GM18907 (cell line): ENCODE results near the gene CCDC177.
"Not testable (repeated sequence)": the region's sequence is repeated elsewhere in the genome, so short reads cannot be mapped to it uniquely, and the experiment has no call there.

Experiments
- ATAC-seq: cut with Tn5 transposase; IDR thresholded peaks from one replicate; pipeline ENCODE4 v1.9.1; 2021; ENCODE audit warnings: mild to moderate bottlenecking, moderate library complexity; ENCODE audit not compliant: unreplicated experiment

The CCDC177 gene

DNA sequence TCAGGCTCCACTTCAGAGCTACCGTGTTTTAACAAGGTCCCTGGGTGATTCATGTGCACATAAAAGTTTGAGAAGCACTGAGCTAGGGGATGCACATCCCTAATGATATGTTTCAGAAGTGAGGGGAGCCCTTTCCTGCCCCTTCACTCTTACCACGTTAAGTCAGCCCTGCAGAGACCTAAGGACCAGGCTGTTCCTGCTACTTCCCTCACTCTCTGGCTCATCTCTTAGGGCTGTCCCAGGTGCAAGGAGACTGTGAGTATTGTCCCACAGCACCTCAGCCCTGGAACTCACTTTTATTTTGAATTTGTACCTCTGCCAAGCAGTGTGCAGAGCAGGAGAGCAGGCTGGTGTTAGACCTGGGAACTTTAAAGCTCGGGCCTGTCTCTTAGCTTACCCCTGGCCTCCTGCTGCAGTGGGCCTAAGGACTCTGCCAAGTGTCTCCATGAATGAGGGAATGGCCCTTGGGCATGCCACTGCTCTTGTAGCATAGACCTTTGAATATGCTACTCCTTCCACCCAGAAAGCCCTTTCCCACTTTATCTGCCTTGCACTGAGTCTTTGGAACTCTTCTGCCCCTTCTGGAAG lies 25.7 kb upstream of the CCDC177 start:
- ATAC-seq = no peak

DNA sequence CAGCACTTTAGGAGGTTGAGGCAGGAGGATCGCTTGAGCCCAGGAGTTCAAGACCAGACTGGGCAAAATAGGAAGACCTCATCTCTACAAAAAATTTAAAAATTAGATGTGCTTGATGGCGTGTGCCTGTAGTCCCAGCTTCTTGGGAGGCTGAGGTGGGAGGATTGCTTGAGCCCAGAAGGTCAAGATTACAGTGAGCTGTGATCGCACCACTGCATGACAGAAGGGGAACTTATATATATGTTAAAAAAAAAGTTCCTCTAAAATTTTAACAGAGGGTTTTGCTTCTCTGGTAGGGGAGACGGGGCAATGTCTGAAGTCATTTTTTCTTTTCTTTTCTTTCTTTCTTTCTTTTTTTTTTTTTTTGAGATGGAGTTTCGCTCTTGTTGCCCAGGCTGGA lies 24.8 kb upstream of the CCDC177 start:
- not testable (repeated sequence) for ATAC-seq

DNA sequence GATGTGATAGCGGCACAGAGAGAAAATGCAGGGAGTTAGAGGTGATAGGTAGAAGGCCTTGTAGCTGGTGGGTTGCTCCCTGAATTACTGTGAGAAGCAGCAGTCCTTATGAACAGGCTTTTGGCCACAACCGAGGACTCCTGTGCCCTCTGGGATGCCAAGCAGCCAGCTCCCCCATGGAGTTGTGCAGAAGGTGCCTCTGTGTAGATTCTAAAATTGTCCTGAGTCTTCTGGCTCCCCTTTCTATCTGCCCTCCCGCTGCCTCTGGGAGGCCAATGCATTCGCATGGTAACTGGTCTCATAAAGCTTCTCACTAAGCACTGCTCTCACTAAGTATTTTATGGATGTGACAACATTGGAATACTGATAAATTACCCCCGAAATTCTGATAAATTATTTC lies 20.7 kb upstream of the CCDC177 start:
- no peak for ATAC-seq

DNA sequence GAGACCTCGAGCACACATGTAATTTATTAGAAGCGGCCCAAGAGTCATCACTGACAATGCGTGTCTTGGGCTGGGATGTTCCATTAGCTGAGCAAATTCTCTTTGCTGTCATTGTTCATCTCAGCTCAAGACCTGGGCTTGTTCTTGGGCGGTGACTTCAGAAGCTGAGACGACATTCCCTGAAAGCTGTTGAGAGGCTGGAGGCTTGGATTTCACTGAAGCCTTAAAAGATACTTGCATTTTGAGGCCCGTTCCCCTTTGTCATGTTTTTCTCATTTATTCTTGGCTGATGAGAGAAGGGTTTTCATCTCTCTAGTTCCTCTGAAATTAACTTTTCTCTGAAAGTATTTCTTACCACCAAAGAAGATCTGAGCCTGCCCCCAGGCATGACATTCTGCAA lies 20.2 kb upstream of the CCDC177 start:
- ATAC-seq = no peak

DNA sequence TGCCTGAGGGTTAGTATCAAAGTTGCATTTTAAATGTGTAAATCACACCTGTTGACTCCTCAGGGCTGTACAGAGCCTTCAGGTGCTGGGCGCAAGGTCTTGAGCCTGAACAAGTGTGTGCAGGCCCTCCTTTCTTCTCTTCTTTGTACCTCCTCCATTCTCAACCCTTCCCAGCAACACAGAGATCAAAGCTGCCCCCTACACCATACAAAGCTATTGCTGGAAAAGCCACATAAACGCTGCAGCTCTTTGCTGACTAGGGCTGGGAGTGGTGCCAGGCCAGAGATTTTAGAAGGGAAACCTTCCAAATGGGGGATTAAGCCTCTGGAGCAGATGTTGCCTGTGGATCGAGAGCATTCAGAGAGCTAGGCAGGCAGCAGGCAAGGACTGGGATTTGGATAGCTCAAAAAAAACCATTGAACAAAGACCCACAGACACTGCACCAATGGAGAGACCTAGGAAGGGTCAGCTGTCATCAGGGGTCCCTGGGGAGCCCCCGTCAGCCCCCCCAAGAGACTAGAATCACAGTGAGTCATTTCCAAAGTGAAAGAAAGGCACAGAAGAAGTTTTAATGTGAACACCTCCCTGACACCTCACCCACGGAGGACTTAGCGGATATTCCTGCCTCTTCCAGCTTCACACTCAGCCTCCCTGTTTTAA lies 18.5 kb upstream of the CCDC177 start:
- no peak for ATAC-seq

DNA sequence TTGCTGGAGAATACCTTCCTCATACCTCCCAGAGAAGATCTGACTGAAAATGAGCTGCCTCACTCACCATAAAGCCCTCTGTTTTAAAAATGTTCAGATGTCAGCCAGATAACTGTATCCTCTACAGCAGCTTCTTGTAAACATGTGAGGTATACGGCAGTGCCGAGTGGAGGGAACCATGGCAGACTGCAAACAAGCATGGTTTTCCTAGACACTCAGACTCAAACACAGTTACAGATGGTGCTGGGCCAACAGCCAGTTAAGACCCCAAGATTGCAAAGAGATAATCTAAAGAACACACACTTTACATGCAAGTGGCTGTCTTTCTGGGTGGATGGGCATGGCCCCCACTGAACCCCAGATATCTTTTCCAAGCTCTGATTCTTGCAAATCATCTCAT lies 16.6 kb upstream of the CCDC177 start:
- ATAC-seq = no peak

DNA sequence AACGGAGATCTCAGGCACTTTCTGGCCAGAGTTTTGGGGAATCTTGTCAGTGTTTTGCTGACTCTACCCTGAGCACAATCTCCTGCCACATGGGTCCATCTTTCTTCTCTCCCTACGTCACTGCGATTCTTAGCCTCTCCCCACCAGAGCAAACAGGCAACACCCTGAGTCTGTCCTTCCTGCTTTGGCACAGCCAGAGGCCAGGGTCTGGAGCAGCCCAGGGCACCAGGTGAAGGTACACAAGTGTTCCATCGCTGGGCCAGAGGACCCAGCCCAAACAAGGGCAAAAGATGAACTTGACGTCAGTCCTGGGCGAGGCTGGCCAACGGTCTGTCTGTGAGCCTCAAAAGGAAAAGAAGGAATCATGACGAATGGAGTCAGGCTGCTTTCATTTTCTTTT lies 12.7 kb upstream of the CCDC177 start:
- no peak for ATAC-seq

DNA sequence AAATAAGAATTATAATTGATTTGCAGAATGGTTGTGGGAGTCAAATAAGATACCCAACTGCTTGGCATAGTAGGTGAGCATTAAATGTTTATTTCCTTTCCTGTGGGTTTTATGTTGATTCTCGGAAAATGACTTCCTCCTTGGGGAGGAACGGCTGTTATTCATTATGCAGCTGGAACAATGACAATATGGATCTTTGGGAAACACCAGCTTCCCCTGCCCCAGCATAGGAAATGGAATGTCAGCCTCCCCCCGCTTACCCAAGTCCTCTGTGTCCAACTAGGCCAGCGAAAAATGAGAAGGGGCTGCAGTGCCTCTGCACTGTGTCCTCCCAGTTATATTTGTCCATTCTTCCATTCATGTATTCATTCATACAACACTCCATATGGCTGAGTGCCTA lies 11.7 kb upstream of the CCDC177 start:
- no peak for ATAC-seq

DNA sequence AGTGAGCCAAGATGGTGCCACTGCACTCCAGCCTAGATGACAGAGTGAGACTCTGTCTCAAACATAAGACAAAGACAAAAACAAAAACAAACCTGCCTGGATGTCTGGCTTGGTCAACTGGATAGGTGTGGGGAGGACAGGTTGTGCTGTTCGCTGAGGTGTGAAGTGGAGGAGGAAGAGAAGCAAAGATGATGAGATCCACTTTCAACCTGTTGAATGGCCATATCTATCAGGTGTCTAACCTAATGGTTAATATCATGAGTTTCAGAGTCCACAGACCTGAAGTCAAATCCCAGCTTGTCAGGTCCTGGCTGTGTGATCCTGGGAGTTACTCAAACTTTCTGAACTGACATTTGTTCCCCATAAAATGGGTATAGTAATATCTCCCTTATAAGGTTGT lies 9.7 kb upstream of the CCDC177 start:
- no peak for ATAC-seq

DNA sequence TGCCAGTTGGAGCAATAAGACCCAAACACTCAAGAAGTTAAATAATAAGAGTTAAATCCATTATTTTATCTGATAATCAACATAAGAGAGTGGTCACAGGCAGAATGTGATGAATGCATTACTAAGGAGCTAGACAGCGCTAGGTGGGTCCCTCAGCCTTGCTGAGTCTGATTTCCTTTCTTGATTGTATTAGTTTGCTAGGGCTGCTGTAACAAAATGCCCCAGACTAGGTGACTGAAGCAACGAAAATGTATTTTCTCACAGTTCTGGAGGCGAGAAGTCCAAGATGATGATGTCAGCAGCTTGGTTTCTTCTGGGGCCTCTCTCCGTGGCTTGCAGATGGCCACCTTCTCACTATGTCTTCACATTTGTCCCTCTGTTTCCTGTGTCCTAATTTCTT lies 8.2 kb upstream of the CCDC177 start:
- ATAC-seq = no peak

DNA sequence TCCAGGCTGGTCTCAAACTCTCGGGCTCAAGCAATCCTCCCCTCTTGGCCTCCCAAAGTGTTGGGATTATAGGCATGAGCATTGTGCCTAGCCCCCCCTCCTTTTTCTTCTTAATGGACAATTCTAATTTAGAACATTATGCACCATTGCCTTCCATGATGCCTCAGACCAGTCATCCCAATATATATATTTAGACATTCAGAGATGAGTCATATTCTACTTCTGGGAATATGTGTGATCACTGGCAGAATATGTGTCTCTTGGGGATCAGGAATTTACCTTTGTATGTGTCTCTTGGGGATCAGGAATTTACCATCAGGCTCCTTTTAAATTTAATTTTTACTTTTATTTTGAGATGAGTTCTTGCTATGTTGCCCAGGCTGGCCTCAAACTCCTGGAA lies 7.5 kb upstream of the CCDC177 start:
- ATAC-seq = no peak

DNA sequence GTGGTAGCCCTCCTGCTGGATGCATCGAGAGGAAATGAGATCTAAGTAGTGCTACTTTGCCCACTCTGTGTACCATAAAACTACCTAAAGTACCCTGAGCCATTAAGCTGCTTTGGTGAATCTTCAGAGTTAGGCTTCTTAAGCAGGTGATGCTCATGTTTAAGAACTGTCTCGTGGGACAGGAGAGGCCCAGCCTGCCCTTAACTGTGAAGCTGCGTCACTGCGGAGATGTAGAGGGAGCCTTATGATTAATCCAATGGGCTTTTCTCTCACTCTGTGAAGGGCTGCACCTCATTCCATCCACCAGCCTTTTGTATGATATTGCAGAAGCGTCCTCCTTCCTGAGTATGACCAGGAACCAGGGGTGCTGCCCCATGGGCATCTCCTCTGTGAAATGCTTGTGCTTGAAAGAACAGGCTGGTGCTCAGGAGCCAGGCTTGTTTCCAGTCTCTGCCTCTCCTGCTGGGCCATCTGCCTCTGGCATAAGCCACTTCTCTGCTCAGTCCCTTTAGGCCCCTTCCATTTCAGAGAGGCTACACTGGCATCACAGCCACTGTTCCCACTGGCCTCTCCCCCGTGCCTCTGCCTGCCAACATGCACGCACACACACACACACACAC lies 6.8 kb upstream of the CCDC177 start:
- no peak for ATAC-seq

DNA sequence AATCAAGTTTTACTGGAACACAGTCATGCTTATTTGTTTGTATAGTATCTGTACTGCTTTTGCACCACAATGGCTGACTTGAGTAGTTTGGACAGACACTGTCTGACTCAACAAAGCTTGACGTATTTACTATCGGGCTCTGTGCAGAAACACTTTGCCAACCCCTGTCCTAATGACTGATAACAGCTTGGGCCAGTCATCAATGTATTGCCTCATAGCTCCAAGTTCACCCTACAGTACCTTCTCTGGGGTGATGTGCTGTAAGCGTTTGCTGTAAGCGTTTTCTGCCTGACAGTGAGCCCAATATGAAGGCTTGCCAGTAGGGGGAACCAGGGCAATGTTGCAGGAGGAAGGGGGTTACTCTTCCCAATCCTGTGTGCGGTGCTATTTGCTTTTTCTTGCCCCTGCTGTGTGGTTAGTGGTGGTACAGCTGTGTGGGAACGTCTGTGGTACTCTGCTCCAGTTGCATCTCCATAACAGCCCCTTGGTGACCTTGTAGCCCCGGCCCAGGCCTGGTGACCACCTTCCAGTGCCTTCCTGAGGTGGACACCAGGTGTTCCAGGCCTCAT lies 5.4 kb upstream of the CCDC177 start:
- ATAC-seq = no peak

DNA sequence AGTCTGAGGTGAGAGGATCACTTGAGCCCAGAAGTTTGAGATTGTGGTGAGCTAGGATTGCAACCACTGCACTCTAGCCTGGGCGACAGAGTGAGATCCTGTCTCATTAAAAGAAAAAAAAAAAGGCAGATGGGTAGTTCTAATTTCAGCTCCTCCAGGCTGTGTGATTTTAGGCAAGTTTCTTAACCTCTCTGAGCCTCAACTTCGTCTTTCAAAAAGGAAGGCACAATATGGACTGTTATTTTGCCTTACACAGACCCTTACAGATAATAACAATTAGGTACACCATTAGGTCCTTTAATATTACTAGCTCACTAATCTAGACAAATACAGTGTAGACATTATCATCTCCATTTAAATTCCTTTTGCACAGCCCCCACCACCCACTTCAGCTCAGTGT lies 4.8 kb upstream of the CCDC177 start:
- no peak for ATAC-seq

DNA sequence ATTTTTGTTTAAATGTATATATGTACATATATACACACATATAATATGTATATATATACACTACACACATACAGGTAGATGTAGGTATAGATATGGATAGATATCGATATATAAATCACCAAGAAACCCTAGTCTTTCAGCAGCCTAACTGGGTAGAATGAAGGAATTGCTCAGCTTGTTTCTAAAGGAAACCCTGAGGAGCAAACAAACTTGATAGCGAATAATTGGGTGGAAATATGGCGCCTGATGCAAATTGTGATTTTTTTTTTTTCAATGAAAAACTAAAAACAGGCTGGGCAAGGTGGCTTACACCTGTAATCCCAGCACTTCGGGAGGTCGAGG lies 254 bp upstream of the CCDC177 start:
- ATAC-seq = no peak

DNA sequence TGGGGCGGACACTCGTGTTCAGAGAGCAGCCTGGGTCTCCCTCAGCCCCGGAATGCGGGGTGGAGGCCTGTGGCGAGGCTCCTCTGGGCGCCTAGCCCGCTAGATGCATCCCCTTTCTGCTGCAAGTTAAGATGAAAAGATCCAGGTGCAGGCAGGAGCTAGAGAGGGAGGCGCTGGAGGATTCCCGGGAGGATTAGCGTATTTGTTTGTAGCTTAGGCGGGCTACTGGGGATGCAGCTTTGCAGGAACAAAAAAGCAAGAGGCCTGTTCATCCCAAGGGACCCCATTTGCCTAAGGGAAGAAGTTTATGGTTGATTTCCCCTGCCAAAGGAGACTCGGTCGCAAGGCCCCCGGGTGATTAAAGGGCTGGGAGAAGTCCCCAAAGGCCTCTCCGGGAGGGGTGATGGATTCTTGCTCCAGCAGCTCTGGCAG lies 824 bp downstream of the CCDC177 start:
- ATAC-seq = no peak

DNA sequence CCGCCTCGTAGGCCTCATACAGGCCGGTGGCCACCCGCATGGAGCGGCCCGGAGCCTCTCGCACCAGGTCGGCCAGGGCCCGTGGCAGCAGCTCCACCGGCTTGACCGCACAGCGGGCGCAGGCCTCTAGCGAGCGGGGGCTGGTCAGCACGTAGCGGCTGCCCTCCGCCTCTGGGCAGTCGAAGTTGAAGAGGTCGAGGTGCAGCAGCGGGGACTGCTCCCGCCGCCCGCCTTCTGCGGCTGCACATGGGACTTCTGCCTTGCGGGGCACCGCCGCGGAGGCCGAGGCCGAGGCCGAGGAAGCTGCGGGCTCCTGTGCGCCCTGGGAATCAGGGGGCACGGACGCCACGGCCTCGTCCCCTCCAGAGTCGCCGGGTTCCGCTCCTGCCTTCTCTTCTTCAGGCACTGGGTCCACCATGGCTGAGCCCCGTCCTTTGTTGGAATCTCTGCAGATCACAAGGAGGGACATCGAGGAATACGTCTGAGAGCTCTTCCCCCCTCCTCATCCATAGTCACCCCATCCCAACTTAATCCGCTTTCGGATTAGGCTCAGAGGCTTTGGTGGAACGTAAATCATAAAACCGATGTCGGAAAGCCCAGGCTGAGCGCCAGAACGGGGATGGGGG lies 1.4 kb downstream of the CCDC177 start:
- no peak for ATAC-seq

DNA sequence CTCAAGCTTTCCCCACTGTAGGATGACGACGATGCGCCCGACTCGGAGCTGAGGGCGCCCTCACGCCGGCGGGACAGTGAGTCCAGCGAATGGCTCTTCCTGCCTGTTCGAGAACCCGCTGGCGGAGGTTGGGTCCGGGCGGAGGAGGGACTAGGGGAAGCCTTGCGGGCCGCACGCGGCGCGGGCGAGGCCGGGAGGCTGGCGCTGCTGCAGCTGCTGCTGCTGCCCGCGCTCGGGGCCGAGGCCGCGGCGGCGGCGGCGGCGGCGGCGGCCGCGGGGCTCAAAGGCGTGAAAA lies 1.9 kb downstream of the CCDC177 start:
- no peak for ATAC-seq

DNA sequence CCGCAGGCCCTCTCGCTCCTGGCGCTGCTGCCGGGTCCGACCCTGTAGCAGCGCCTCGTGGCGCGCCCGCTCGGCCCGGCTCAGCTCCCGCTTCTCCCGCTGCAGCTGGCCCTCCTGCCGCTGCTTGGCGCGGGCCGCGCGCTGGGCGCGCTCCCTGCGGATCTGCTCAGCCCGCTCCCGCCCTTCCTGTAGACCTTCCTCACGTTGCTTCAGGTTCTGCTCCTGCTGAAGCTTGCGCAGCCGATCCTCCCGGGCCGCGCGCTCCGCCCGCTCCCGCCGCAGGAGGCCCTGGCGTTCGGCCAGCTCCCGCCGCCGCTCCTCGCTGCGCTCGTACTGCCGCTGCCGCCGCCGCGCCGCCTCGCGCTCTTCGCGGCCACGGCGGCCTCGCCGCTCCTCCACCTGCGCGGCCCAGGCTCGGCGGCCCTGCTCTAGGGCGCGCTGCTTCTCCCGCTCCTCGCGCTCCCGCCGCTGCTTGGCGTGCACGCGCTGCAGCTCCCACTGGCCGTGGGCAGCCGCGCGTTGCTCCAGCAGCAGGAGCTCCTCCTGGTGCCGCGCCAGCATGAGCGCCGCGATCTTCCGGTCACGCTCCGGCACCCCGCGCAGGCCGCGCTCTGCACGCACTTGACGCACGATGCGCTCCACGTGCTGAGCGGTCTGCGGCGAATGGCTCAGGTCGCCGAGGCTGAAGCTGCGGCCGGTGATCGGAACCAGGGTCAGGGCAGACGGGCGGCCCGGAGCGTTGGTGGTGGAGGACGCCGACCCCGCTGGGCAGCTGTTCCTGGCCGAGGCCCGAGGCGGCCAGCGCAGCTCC lies 2.4 kb downstream of the CCDC177 start:
- ATAC-seq = no peak

DNA sequence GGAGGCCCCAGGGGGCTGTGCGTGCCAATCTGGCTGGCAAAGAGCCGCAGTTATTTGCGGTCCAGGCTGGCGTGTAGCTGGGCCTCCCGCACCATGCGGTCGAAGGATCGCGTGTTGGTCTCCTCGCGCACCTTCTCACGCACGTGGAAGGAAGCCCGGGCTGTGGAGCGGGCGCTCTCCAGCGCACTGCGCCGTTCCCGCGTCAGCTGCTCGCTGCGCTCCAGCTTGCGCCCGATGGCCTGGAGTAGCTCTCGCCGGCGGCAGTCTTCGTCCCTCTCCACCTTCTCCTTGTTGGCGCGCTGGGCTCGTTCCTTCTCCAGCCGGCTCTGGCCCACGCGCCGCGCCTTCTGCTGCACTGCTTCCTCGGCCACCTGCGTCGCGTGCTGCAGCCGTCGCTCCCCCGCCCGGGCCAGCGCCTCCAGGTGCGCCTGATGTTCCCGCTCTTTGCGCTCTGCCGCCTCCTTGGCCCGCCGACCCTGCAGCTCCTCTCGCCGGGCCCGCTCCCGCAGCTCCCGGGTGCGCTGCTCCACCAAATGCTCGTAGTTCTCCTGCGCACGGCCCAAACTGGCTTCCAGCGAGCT lies 3.1 kb downstream of the CCDC177 start:
- no peak for ATAC-seq

DNA sequence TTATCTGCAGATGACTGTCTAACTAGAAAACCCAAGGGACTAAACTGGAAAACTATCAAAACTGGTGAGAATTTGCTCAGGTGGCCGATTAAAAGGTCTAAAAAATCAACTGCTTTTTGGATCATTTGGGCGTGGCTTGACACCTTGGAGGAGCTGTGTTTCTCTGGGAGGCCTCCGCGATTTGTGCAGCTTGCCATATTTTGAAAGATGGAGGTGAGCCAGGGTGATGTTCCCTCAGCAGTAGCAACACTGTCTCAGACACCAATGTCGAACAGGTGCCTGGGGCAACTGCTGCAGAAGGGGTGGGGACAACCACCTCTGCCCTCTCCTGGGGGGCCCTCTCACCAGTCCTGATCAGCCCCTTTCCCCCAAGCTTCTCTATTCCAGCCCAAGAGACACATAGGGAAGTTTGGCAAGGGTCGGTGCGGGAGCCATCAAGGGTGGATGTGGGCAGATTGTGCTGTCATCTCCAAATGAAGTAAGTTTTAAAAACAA lies 3.8 kb downstream of the CCDC177 start:
- ATAC-seq = no peak
